Activated naive CD4-positive, alpha-beta T cell treated with anti-CD3 and anti-CD28 coated beads, Interleukin-2, amount 10 ng/mL, durations not matched to agents 7 days and 5 days (primary cell): Measurements from ENCODE around the gene DUSP1.

Experiments
- CTCF ChIA-PET: fragments of 350-600 bp; sonication (Branson Sonifier 250); formaldehyde crosslinking; loops from one replicate; lab custom pipeline; 2021; ENCODE audit warnings: antibody characterized with exemption; lab: Charles Lee
- DNase-seq: peaks from one replicate; pipeline ENCODE4 v3.0.0-alpha.2; 2020
- H3K27ac Mint-ChIP-seq: one replicate; pipeline ENCODE4 v1.8.0; 2021; ENCODE audit warnings: mild to moderate bottlenecking, moderate library complexity, mixed read lengths
- H3K27me3 Mint-ChIP-seq: one replicate; pipeline ENCODE4 v1.8.0; 2021; ENCODE audit warnings: mild to moderate bottlenecking, mixed read lengths
- H3K36me3 Mint-ChIP-seq: one replicate; pipeline ENCODE4 v1.8.0; 2021; ENCODE audit warnings: mixed read lengths
- H3K4me1 Mint-ChIP-seq: one replicate; pipeline ENCODE4 v1.8.0; 2021; ENCODE audit warnings: mixed read lengths
- H3K4me3 Mint-ChIP-seq: one replicate; pipeline ENCODE4 v1.8.0; 2021; ENCODE audit warnings: mild to moderate bottlenecking, moderate library complexity, mixed read lengths
- H3K9me3 Mint-ChIP-seq: one replicate; pipeline ENCODE4 v1.8.0; 2021; ENCODE audit warnings: mixed read lengths

The DUSP1 gene

GRCh38 chr5:172768573-172769341, 2.2 kb downstream of the DUSP1 start:
- CTCF ChIA-PET: no interaction called here
- H3K9me3 Mint-ChIP-seq: no peaks in the 10 kb centered on the region
- peaks cover 69% of the 10 kb centered on the region for H3K4me1 Mint-ChIP-seq
- H3K27ac Mint-ChIP-seq: no peak overlapping the region
- peaks cover 14% of the 10 kb centered on the region for H3K36me3 Mint-ChIP-seq
- H3K4me3 Mint-ChIP-seq: peak overlapping the region; percentile 41
- no peaks in the 10 kb centered on the region for H3K27me3 Mint-ChIP-seq
- DNase-seq: no peak

DNA sequence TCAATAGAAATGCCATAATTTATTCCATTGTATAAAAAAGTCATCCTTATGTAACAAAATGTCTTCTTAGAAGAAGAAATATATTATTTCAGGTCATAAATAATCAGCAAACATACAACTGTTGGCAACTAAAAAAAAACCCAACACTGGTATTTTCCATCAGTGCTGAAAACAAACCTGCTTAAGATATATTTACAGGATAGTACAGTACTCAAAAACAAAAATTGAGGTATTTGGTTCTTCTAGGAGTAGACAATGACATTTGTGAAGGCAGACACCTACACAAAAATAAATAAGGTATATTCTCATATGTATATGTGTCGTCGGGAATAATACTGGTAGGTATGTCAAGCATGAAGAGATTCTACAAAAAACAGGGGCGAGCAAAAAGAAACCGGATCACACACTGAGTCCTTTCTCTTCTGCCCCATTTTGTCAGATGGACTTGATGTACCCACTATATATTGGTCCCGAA, 2.9 kb downstream of the DUSP1 start:
- Mint-ChIP-seq H3K9me3 (no peaks in the 10 kb centered on the region), H3K27me3 (no peaks in the 10 kb centered on the region), H3K27ac (no peak overlapping the region), H3K4me1 (peaks cover 65% of the 10 kb centered on the region), H3K36me3 (peaks cover 14% of the 10 kb centered on the region), H3K4me3 (no peak overlapping the region)
- CTCF ChIA-PET: no interaction called here
- no peak for DNase-seq

DNA sequence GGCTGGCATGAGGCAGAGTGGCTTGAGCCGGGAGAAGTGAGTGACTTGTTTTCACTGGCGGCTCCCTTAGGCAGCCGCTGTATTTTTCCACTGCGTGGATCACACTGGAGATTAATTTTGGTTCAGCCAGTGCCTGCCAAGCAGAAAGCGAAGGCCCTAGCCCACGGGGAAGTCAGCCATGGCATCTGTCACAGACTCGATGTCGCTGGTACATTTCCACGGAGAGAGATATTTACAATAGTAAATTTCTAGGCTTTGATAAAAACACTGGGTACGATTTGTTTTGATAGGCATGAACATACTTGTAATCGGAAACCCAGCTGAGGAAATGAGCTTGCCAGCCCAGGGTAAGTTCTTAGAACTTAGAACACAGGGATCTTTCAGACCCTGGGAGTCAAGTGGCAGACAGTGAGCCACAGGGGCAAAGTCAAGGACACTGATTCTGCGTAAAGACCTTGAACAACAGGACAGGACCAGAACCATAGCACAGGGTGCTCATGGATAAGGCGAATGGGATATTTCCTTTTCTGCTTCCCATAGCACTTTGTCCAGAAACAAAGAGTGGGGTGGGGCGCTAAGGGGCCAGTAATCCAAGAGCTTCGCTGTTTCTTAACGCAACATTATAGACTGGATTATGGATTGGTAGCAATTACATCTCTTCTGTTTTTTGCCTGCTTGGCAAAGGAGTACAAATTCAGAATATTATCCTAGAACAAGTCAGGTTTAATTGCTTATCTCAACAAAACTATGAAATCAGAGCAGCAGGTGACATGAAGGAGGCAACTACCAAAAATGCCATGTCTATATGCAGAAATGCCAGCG, 4.5 kb downstream of the DUSP1 start:
- Mint-ChIP-seq H3K36me3 (peaks cover 14% of the 10 kb centered on the region), H3K9me3 (no peaks in the 10 kb centered on the region), H3K4me1 (peaks cover 49% of the 10 kb centered on the region), H3K27ac (peak overlapping the region; percentile 28), H3K4me3 (no peak overlapping the region), H3K27me3 (peaks cover 7% of the 10 kb centered on the region)
- CTCF ChIA-PET: interaction anchor here (1.1 kb wide), 1 partner anchor 52 kb away, joined by 3 read pairs; no protein-coding TSS in a partner anchor
- no peak for DNase-seq

DNA sequence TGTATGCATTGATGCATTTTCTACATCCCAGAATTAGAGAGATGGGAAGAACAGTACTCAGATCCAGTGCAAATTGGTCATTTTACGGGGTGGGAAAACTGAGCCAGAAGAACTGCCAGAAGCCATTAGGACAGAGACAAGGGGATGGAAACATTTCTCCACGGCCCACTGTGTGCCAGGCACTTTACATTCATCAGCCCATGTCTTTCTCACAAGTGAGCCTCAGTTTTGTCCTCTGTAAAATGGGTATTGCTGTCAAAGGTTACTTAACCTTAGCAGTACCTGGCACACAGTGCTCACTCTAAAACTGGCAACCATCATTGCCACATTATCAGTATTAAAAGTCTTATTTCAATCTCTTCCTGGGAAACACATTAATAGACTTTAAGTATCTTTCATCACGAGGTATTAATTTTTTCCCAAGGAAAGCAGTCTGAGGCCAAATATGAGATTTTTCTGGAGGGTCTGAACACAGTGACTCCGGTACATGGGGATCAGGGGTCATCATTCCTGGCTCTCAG, 5.2 kb downstream of the DUSP1 start:
- Mint-ChIP-seq H3K27me3 (peaks cover 7% of the 10 kb centered on the region), H3K4me3 (no peak overlapping the region), H3K36me3 (peaks cover 14% of the 10 kb centered on the region), H3K9me3 (no peaks in the 10 kb centered on the region), H3K27ac (peak overlapping the region; percentile 85), H3K4me1 (peaks cover 48% of the 10 kb centered on the region)
- CTCF ChIA-PET: interaction anchor here (1.3 to 2.1 kb wide), 4 partner anchors 49 to 165 kb away, joined by 3 to 10 read pairs (median 6); no protein-coding TSS in a partner anchor
- DNase-seq: no peak

GRCh38 chr5:172764861-172765765, 5.9 kb downstream of the DUSP1 start:
- H3K4me3 Mint-ChIP-seq: peak overlapping the region; percentile 69
- peak; percentile 98 for DNase-seq
- H3K9me3 Mint-ChIP-seq: no peaks in the 10 kb centered on the region
- CTCF ChIA-PET: interaction anchor here (0.8 to 2.1 kb wide), 8 partner anchors 9 to 168 kb away, joined by 3 to 10 read pairs (median 4); no protein-coding TSS in a partner anchor
- H3K27me3 Mint-ChIP-seq: peaks cover 7% of the 10 kb centered on the region
- peak overlapping the region; percentile 85 for H3K27ac Mint-ChIP-seq
- peaks cover 14% of the 10 kb centered on the region for H3K36me3 Mint-ChIP-seq
- H3K4me1 Mint-ChIP-seq: peaks cover 47% of the 10 kb centered on the region

- peaks cover 18% of the 10 kb centered on the region for H3K27me3 Mint-ChIP-seq
- H3K4me3 Mint-ChIP-seq: no peak overlapping the region
- DNase-seq: no peak
- no peak overlapping the region for H3K27ac Mint-ChIP-seq
- H3K9me3 Mint-ChIP-seq: no peaks in the 10 kb centered on the region
- H3K4me1 Mint-ChIP-seq: peaks cover 30% of the 10 kb centered on the region
- peaks cover 3% of the 10 kb centered on the region for H3K36me3 Mint-ChIP-seq
- CTCF ChIA-PET: no interaction called here
Measured at GRCh38 chr5:172763120-172763464, 7.9 kb downstream of the DUSP1 start.

- Mint-ChIP-seq H3K9me3 (peaks cover under 1% of the 10 kb centered on the region), H3K27ac (no peak overlapping the region), H3K4me3 (no peak overlapping the region), H3K36me3 (no peaks in the 10 kb centered on the region), H3K4me1 (peaks cover 30% of the 10 kb centered on the region), H3K27me3 (peaks cover 24% of the 10 kb centered on the region)
- no peak for DNase-seq
- CTCF ChIA-PET: no interaction called here
Measured at GRCh38 chr5:172762214-172763119, 8.5 kb downstream of the DUSP1 start.

DNA sequence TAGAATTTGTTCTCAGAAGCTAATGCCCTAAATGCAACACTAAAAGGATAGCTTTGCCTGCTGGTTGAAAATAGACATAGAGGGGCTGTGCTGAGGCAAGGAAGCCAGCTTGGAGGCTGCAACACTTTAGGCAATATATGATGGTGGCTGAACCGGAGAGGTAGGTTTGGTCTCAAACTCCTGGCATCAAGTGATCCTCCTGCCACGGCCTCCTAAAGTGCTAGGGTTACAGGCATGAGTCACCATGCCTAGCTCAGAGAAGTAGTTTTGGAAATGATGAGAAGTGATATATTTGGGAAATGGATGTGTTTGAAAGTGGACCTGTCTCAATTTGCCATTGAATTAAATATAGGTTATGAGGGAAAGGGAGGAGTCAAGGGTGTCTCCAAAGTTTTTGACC, 10.0 kb downstream of the DUSP1 start:
- Mint-ChIP-seq H3K4me3 (no peak overlapping the region), H3K27ac (no peak overlapping the region), H3K9me3 (peaks cover 2% of the 10 kb centered on the region), H3K36me3 (no peaks in the 10 kb centered on the region), H3K27me3 (peaks cover 25% of the 10 kb centered on the region), H3K4me1 (peaks cover 22% of the 10 kb centered on the region)
- CTCF ChIA-PET: interaction anchor here (0.7 to 1.2 kb wide), 4 partner anchors 44 to 172 kb away, joined by 3 to 4 read pairs (median 3); no protein-coding TSS in a partner anchor
- no peak for DNase-seq

GRCh38 chr5:172760136-172760535, 10.9 kb downstream of the DUSP1 start:
- H3K36me3 Mint-ChIP-seq: no peaks in the 10 kb centered on the region
- peaks cover 25% of the 10 kb centered on the region for H3K27me3 Mint-ChIP-seq
- peaks cover 13% of the 10 kb centered on the region for H3K4me1 Mint-ChIP-seq
- peaks cover 2% of the 10 kb centered on the region for H3K9me3 Mint-ChIP-seq
- H3K27ac Mint-ChIP-seq: no peak overlapping the region
- H3K4me3 Mint-ChIP-seq: no peak overlapping the region
- CTCF ChIA-PET: interaction anchor here (1.1 kb wide), 1 partner anchor 16 kb away, joined by 3 read pairs; no protein-coding TSS in a partner anchor
- DNase-seq: no peak

DNA sequence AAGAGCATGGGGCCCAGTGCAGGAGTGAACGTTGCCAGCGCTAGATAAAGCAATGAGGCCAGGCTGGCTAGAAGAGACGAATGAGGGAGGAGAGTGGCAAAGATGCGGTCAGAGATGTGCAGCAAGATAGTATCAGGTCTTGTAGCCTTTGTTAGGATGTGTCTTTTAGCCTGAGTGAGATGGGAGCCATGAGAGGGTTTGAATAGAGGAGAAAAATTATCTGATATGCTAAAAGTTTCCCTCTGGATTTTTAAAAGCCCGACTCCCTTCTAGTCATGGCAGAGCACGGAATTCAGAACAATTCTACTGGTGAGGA, 12.2 kb downstream of the DUSP1 start:
- DNase-seq: no peak
- Mint-ChIP-seq H3K36me3 (no peaks in the 10 kb centered on the region), H3K4me1 (peaks cover 2% of the 10 kb centered on the region), H3K9me3 (peaks cover 2% of the 10 kb centered on the region), H3K4me3 (no peak overlapping the region), H3K27ac (no peak overlapping the region), H3K27me3 (peaks cover 25% of the 10 kb centered on the region)
- CTCF ChIA-PET: no interaction called here

DNA sequence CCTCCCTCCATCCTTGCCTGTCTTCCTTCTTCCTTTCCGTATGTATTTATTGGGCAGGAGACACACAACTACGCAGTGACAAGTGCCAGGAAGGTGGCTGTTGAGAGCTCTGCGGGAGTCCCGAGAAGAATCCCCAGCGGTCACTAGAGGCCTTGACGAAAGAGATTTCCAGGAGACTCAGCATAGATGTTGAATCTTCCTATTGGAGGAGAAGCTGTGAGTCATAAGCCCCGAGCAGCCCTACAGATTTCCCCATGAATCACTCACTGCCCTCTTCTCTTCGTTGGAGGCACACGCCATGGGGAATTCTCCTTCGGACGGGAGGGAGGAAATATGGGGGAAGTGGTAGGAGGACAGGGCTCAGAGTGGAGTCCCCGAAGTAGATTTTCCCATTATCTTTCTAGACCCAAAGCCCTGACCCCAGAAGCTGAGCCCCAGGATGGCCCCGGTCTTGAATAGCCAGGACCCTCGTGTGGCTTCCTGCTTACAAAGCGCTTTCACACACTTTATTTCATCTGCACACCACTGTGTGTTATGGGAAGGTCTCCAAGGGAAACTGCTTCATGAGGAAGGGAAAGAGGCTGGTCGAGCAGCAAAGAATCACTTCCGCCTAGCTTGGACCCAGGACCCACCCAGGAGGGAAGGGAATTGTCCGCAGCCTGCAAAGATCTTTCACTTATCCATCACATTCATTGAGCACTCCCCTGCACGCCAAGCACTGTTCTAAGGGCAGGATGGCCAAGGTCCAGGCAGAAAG, 12.7 kb downstream of the DUSP1 start:
- Mint-ChIP-seq H3K27ac (no peak overlapping the region), H3K4me3 (no peak overlapping the region), H3K27me3 (peaks cover 25% of the 10 kb centered on the region), H3K4me1 (no peaks in the 10 kb centered on the region), H3K9me3 (peaks cover 2% of the 10 kb centered on the region), H3K36me3 (no peaks in the 10 kb centered on the region)
- CTCF ChIA-PET: interaction anchor here (1.0 to 1.1 kb wide), 2 partner anchors 41 to 200 kb away, joined by 3 read pairs; no protein-coding TSS in a partner anchor
- no peak for DNase-seq

DNA sequence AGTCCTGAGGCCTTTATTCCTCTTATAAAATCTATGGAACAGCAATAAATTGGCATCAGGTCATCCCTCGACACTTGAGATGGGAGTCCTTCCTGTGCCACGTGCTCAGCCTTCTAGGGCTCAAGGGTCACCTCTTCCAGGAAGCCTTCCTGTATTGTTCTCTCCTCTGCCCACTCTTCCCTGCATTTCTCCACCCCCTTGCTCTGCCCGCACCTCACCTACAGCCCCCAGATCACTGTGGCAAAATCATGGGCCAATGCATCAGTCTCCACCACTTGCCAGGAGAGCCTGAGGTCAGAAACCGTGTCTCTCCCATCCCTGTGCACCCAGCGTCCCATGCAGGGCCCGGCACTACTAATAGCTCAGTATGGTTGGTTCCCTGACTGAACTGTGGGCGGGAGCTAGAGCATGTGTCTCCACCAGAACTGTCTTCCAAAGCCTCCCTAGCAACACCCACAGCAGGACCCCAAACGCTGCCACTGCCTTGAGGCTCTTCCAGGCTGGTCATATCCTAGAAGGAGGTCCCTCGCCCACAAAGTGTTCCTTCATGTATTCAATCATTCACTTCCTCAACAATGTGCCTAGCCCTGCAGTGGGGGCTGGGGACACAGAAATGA, 13.5 kb downstream of the DUSP1 start:
- CTCF ChIA-PET: interaction anchor here (1.0 to 1.1 kb wide), 2 partner anchors 40 to 201 kb away, joined by 3 read pairs; no protein-coding TSS in a partner anchor
- no peak for DNase-seq
- no peak overlapping the region for H3K4me3 Mint-ChIP-seq
- no peaks in the 10 kb centered on the region for H3K4me1 Mint-ChIP-seq
- peaks cover 23% of the 10 kb centered on the region for H3K27me3 Mint-ChIP-seq
- H3K27ac Mint-ChIP-seq: peak overlapping the region; percentile 17
- H3K9me3 Mint-ChIP-seq: peaks cover 2% of the 10 kb centered on the region
- H3K36me3 Mint-ChIP-seq: no peaks in the 10 kb centered on the region
